B cell (primary cell): ENCODE results near the gene ZNF45.

Experiments
- CTCF ChIP-seq: fragments of 200-600 bp; IDR thresholded peaks from one replicate; pipeline ENCODE4 v1.8.0; 2022; ENCODE audit warnings: antibody characterized with exemption, mild to moderate bottlenecking
- EZH2 ChIP-seq: IDR thresholded peaks from 2 replicates; pipeline ENCODE4 v1.6.1; 2012; ENCODE audit warnings: borderline replicate concordance, low read depth, mild to moderate bottlenecking, moderate library complexity, low read length; ENCODE audit not compliant: insufficient read depth, poor library complexity, severe bottlenecking

- TF ChIP-seq CTCF (no peak), EZH2 (no peak)
Measured at GRCh38 chr19:43960411-43960810, 25.3 kb upstream of the ZNF45 start.
